GM23248 (cell line): Measurements from ENCODE around the gene KCNAB1. TPM values are rescaled to one million over a fixed set of nuclear protein-coding genes. Genes with fewer than 3 reads are reported as not detected.

Source experiments
- DNase-seq: peaks from one replicate; pipeline ENCODE4 v3.0.0-alpha.2; 2015
- H2AFZ ChIP-seq: fragments of 200-600 bp; sonication (generic); 2 replicates; pipeline ENCODE4 v1.6.1; 2016; ENCODE audit warnings: antibody characterized with exemption
- H3F3A ChIP-seq: fragments of 200-600 bp; sonication (generic); 2 replicates; pipeline ENCODE4 v1.6.1; 2016; ENCODE audit warnings: mild to moderate bottlenecking, antibody characterized with exemption, mixed run types; ENCODE audit not compliant: insufficient read depth
- H3K27ac ChIP-seq: fragments of 200-600 bp; sonication (generic); 2 replicates; pipeline ENCODE4 v1.5.1; 2016; ENCODE audit warnings: mild to moderate bottlenecking
- H3K27me3 ChIP-seq: fragments of 200-600 bp; sonication (generic); replicated peaks from 2 replicates; pipeline ENCODE4 v1.6.1; 2016; ENCODE audit warnings: mild to moderate bottlenecking; ENCODE audit not compliant: insufficient read depth
- H3K36me3 ChIP-seq: fragments of 200-600 bp; sonication (generic); 2 replicates; pipeline ENCODE4 v1.6.1; 2016; ENCODE audit warnings: low read depth, mild to moderate bottlenecking
- H3K4me1 ChIP-seq: fragments of 200-600 bp; sonication (generic); 2 replicates; pipeline ENCODE4 v1.6.1; 2016; ENCODE audit warnings: mild to moderate bottlenecking; ENCODE audit not compliant: insufficient read depth
- H3K4me2 ChIP-seq: fragments of 200-600 bp; sonication (generic); one replicate; pipeline ENCODE4 v1.6.1; 2016; ENCODE audit warnings: mild to moderate bottlenecking; ENCODE audit not compliant: unreplicated experiment
- H3K4me3 ChIP-seq: fragments of 200-600 bp; sonication (generic); 2 replicates; pipeline ENCODE4 v1.5.1; 2016; ENCODE audit warnings: mild to moderate bottlenecking
- H3K79me2 ChIP-seq: fragments of 200-600 bp; sonication (generic); 2 replicates; pipeline ENCODE4 v1.6.1; 2016; ENCODE audit warnings: mild to moderate bottlenecking; ENCODE audit not compliant: insufficient read depth
- H3K9ac ChIP-seq: fragments of 200-600 bp; sonication (generic); 2 replicates; pipeline ENCODE4 v1.6.1; 2016; ENCODE audit warnings: mild to moderate bottlenecking
- H3K9me2 ChIP-seq: fragments of 200-600 bp; sonication (generic); 2 replicates; pipeline ENCODE4 v1.6.1; 2016; ENCODE audit warnings: mixed run types, mild to moderate bottlenecking, moderate library complexity; ENCODE audit not compliant: insufficient read depth
- H3K9me3 ChIP-seq: fragments of 200-600 bp; sonication (generic); one replicate; pipeline ENCODE4 v1.6.1; 2017; ENCODE audit warnings: low read depth
- H4K20me1 ChIP-seq: fragments of 200-600 bp; sonication (generic); 2 replicates; pipeline ENCODE4 v1.6.0; 2016; ENCODE audit not compliant: insufficient read depth
- EZH2 ChIP-seq: fragments of 200-600 bp; sonication (generic); IDR thresholded peaks from 2 replicates; pipeline ENCODE4 v1.6.1; 2018; ENCODE audit warnings: antibody characterized with exemption, mild to moderate bottlenecking; ENCODE audit not compliant: insufficient read depth, poor library complexity, severe bottlenecking
- EZH2phosphoT487 ChIP-seq: fragments of 200-600 bp; sonication (generic); IDR thresholded peaks from 2 replicates; pipeline ENCODE4 v1.6.1; 2018; ENCODE audit warnings: antibody characterized with exemption, moderate library complexity, mild to moderate bottlenecking, low read depth; ENCODE audit not compliant: insufficient read depth
- WGBS, 2 experiments: methylation state at CpG; one replicate each; pipeline ENCODE4 v1.1.6; 2015 to 2017; ENCODE audit warnings: low lambda C conversion rate in 2 of 2, low coverage in 1 of 2; ENCODE audit errors: missing lambda C conversion rate in 2 of 2; 5-methylcytosine and 5-hydroxymethylcytosine counted together
- in situ Hi-C: fragments of 300-500 bp; cut with MboI; formaldehyde crosslinking; loops from 2 replicates; pipeline ENCODE4 v1.15.0; 2020
- polyA plus RNA-seq: library from polyadenylated mRNA; unstranded; fragments of >200 nt; fragmentation: Nextera tagmentation; extraction: Ambion mirVana; gene quantifications from 2 replicates; pipeline ENCODE4 v1.2.1, GENCODE V29; 2016
- total RNA-seq: library from RNA; depleted of rRNA; stranded (reverse); fragments of >200 nt; shearing (Covaris generic); gene quantifications from 2 replicates; pipeline ENCODE4 v1.2.3, GENCODE V29; 2014

Gene KCNAB1
- total and polyA plus RNA-seq, 2 experiments from 2014 or later = 1.1 TPM; not detected in 1

- Histone ChIP-seq H2AFZ (peak overlapping the region; percentile 28), H3K9me3 (no peaks in the 10 kb centered on the region), H3K4me2 (peak overlapping the region; percentile 68), H3K36me3 (no peaks in the 10 kb centered on the region), H3K9me2 (no peaks in the 10 kb centered on the region), H3K4me1 (peaks cover 20% of the 10 kb centered on the region), H3F3A (peaks cover 15% of the 10 kb centered on the region), H3K9ac (no peak overlapping the region), H3K4me3 (peak overlapping the region; percentile 56), H3K79me2 (no peaks in the 10 kb centered on the region), H4K20me1 (no peaks in the 10 kb centered on the region), H3K27ac (no peak overlapping the region), H3K27me3 (no peaks in the 10 kb centered on the region)
- WGBS, 2 experiments = 32 to 33% methylated on average over 6 of the region's 6 CpGs
- no peak for TF ChIP-seq EZH2
- TF ChIP-seq EZH2phosphoT487 = no peak
- no peak for DNase-seq
- in situ Hi-C loops = no loop called here
Measured at GRCh38 chr3:156300929-156301840, 180.8 kb downstream of the KCNAB1 start.

DNA sequence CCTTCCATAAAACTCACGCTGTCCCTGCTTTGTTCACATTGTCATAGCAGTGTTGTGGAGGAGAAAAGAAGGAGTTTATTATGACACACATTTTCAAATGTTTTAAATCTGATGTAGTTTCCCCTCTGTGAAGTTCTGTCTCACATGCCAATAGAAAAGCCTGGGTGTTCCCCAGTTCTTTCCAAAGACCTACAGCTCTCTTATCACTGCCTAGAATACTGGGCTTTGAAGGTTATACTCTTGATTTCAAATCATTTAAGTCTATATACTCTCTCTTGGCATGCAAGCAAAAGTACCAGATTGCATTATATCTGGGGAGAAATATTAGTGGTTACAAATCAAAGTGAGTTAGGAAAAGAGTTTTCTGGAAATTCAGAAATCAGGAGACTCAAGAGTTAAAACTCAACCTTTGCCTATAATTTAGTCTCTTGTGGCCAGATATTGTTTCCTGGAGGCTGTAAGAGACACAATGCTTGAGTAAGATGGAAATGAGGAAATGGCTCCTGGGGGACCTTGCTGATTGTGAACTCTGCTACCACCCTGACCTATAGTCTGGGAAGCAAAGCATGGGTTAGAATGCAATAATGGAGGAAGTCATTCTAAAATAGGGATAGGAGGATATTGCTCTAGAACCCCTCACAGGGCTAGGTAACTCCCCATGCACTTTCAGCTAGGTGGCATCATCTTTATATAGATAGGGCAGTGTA is 182.8 kb downstream of the KCNAB1 start:
- H3K4me3 ChIP-seq = no peak overlapping the region
- H3K9ac ChIP-seq = no peak overlapping the region
- no peak overlapping the region for H3K4me2 ChIP-seq
- no peak overlapping the region for H3K27ac ChIP-seq
- no peaks in the 10 kb centered on the region for H3K27me3 ChIP-seq
- peaks cover 31% of the 10 kb centered on the region for H3K4me1 ChIP-seq
- 96 to 97% methylated on average over 1 of the region's 1 CpG for WGBS, 2 experiments
- H3K9me3 ChIP-seq = no peaks in the 10 kb centered on the region
- peaks cover 15% of the 10 kb centered on the region for H3F3A ChIP-seq
- TF ChIP-seq EZH2 (no peak), EZH2phosphoT487 (no peak)
- in situ Hi-C loops = no loop called here
- DNase-seq = no peak
- no peaks in the 10 kb centered on the region for H4K20me1 ChIP-seq
- no peaks in the 10 kb centered on the region for H3K79me2 ChIP-seq
- no peaks in the 10 kb centered on the region for H3K36me3 ChIP-seq
- no peak overlapping the region for H2AFZ ChIP-seq
- H3K9me2 ChIP-seq = no peaks in the 10 kb centered on the region

- Histone ChIP-seq H3K27ac (peak overlapping the region; percentile 5; the same call in 1 of the 2 replicates), H3K9me3 (no peaks in the 10 kb centered on the region), H3K9me2 (no peaks in the 10 kb centered on the region), H3K4me1 (peaks cover 31% of the 10 kb centered on the region), H3K36me3 (no peaks in the 10 kb centered on the region), H3K4me2 (peak overlapping the region; percentile 23), H3K27me3 (no peaks in the 10 kb centered on the region), H4K20me1 (no peaks in the 10 kb centered on the region), H3F3A (peaks cover 15% of the 10 kb centered on the region), H3K4me3 (no peak overlapping the region), H3K79me2 (no peaks in the 10 kb centered on the region), H3K9ac (no peak overlapping the region), H2AFZ (peak overlapping the region; percentile 4; the same call in 1 of the 2 replicates)
- TF ChIP-seq EZH2phosphoT487 = 0 out of 2 replicates have a peak, but pooled peaks have one; percentile 45
- no peak for TF ChIP-seq EZH2
- DNase-seq = peak; percentile 72
- 8 to 9% methylated on average over 3 of the region's 3 CpGs for WGBS, 2 experiments
- in situ Hi-C loops = no loop called here
Measured at GRCh38 chr3:156304406-156304805, 184.0 kb downstream of the KCNAB1 start.

DNA sequence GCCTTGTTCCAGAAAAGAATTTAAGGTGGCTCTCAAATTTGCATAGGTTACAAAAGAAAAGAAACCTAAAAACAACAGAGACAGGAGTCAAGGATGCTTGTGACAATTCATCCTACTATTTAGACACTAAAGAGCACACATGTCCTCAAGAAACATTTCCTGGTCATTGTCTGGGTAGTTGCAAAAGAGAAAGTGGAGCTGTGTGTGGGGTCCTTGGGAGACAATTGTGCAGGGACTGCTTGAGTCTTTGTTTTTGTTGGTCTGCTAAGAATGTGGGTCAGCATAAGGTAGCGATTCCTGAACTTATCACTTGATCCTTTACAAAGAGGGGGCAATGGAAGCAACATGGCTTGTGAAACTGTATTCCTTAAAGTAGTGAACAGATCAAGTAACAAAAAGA is 185.3 kb downstream of the KCNAB1 start:
- Histone ChIP-seq H3K36me3 (no peaks in the 10 kb centered on the region), H3K27me3 (no peaks in the 10 kb centered on the region), H2AFZ (no peak overlapping the region), H3F3A (peaks cover 15% of the 10 kb centered on the region), H3K4me2 (no peak overlapping the region), H3K9ac (no peak overlapping the region), H3K27ac (no peak overlapping the region), H3K4me1 (peaks cover 31% of the 10 kb centered on the region), H3K79me2 (no peaks in the 10 kb centered on the region), H3K4me3 (no peak overlapping the region), H4K20me1 (no peaks in the 10 kb centered on the region), H3K9me2 (no peaks in the 10 kb centered on the region), H3K9me3 (no peaks in the 10 kb centered on the region)
- no peak for DNase-seq
- in situ Hi-C loops = no loop called here
- 97 to 100% methylated on average over 1 of the region's 1 CpG for WGBS, 2 experiments
- no peak for TF ChIP-seq EZH2phosphoT487
- TF ChIP-seq EZH2 = no peak
